ENCODE measurements around the gene METAP1D. TPM values are rescaled to one million over a fixed set of nuclear protein-coding genes. Genes with fewer than 3 reads are reported as not detected.
"Not testable (repeated sequence)": the region's sequence is repeated elsewhere in the genome, so short reads cannot be mapped to it uniquely, and the experiment has no call there.

METAP1D gene
- total RNA-seq, 1 experiment from 2014 or later = 10.4 TPM

GRCh38 chr2:171972329-171972982 lies 27.3 kb upstream of the METAP1D start:
- no peaks in the 10 kb centered on the region for H3K4me1 ChIP-seq
- H3K27me3 Mint-ChIP-seq (ENCODE audit: insufficient read depth, unreplicated experiment) = no peaks in the 10 kb centered on the region
- POLR2A ChIA-PET = no interaction called here
- DNase-seq = no peak
- H3K36me3 ChIP-seq (ENCODE audit: control insufficient read depth, insufficient read depth, low read length) = no peaks in the 10 kb centered on the region
- intact Hi-C loops (cut with micrococcal nuclease; ENCODE audit: unreplicated experiment) = no loop called here
- BruUV-seq (replicated peaks) = no TSS peak
- TF ChIP-seq CTCF (IDR thresholded peaks at IDR 0.05; ENCODE audit: insufficient read depth in 1 of 2, low read depth in 1 of 2, low read length in 1 of 2, severe bottlenecking in 1 of 2, unreplicated experiment in 1 of 2) = no peak
- no peaks in the 10 kb centered on the region for H3K4me1 Mint-ChIP-seq (ENCODE audit: low read depth, unreplicated experiment)
- no peaks in the 10 kb centered on the region for H3K27me3 ChIP-seq (replicated peaks; ENCODE audit: control insufficient read depth, insufficient read depth, low read length)
- CTCF ChIA-PET = no interaction called here
- peaks cover 36% of the 10 kb centered on the region for H3K36me3 Mint-ChIP-seq (ENCODE audit: insufficient read depth, unreplicated experiment)
- H3K4me3 Mint-ChIP-seq (ENCODE audit: unreplicated experiment) = no peak overlapping the region
- H3K27ac Mint-ChIP-seq (ENCODE audit: unreplicated experiment) = no peak overlapping the region
- H3K9me3 ChIP-seq = no peaks in the 10 kb centered on the region
- no peak overlapping the region for H3K4me3 ChIP-seq (ENCODE audit: low read depth, low read length)
- H3K9me3 Mint-ChIP-seq (ENCODE audit: unreplicated experiment) = no peaks in the 10 kb centered on the region

- Mint-ChIP-seq H3K27me3 (ENCODE audit: insufficient read depth, unreplicated experiment) (no peaks in the 10 kb centered on the region), H3K36me3 (ENCODE audit: insufficient read depth, unreplicated experiment) (peaks cover 65% of the 10 kb centered on the region), H3K9me3 (ENCODE audit: unreplicated experiment) (no peaks in the 10 kb centered on the region), H3K4me3 (ENCODE audit: unreplicated experiment) (no peak overlapping the region), H3K27ac (ENCODE audit: unreplicated experiment) (no peak overlapping the region), H3K4me1 (ENCODE audit: low read depth, unreplicated experiment) (no peaks in the 10 kb centered on the region)
- BruUV-seq (replicated peaks) = no TSS peak
- ChIA-PET POLR2A (interaction anchor here (0.5 kb wide), 1 partner anchor 34 kb away, joined by 3 read pairs; no protein-coding TSS in a partner anchor), CTCF (no interaction called here)
- Histone ChIP-seq H3K9me3 (no peaks in the 10 kb centered on the region), H3K27me3 (replicated peaks; ENCODE audit: control insufficient read depth, insufficient read depth, low read length) (no peaks in the 10 kb centered on the region), H3K4me1 (no peaks in the 10 kb centered on the region), H3K36me3 (ENCODE audit: control insufficient read depth, insufficient read depth, low read length) (peaks cover 1% of the 10 kb centered on the region; the same call in 1 of the 2 replicates), H3K4me3 (ENCODE audit: low read depth, low read length) (no peak overlapping the region)
- DNase-seq = no peak
- intact Hi-C loops (cut with micrococcal nuclease; ENCODE audit: unreplicated experiment) = no loop called here
- TF ChIP-seq CTCF (IDR thresholded peaks at IDR 0.05; ENCODE audit: insufficient read depth in 1 of 2, low read depth in 1 of 2, low read length in 1 of 2, severe bottlenecking in 1 of 2, unreplicated experiment in 1 of 2) = no peak
Observed at GRCh38 chr2:171979103-171979502, 20.6 kb upstream of the METAP1D start.

- H3K4me1 ChIP-seq; H3K9me3 Mint-ChIP-seq (ENCODE audit: unreplicated experiment); H3K36me3 ChIP-seq (ENCODE audit: control insufficient read depth, insufficient read depth, low read length); H3K4me1 Mint-ChIP-seq (ENCODE audit: low read depth, unreplicated experiment); H3K4me3 Mint-ChIP-seq (ENCODE audit: unreplicated experiment); intact Hi-C loops (cut with micrococcal nuclease; ENCODE audit: unreplicated experiment); CTCF ChIA-PET; H3K27me3 Mint-ChIP-seq (ENCODE audit: insufficient read depth, unreplicated experiment); H3K27me3 ChIP-seq (replicated peaks; ENCODE audit: control insufficient read depth, insufficient read depth, low read length); H3K27ac Mint-ChIP-seq (ENCODE audit: unreplicated experiment); H3K4me3 ChIP-seq (ENCODE audit: low read depth, low read length); H3K9me3 ChIP-seq; BruUV-seq (replicated peaks); POLR2A ChIA-PET; DNase-seq: not testable (repeated sequence)
- H3K36me3 Mint-ChIP-seq (ENCODE audit: insufficient read depth, unreplicated experiment) = peaks cover 26% of the 10 kb centered on the region
Observed at GRCh38 chr2:171983924-171984323, 15.8 kb upstream of the METAP1D start.
